ENCODE data around the gene SH2D6. TPM values are rescaled to one million over a fixed set of nuclear protein-coding genes. Genes with fewer than 3 reads are reported as not detected.

The SH2D6 gene
- total RNA-seq, 1 donor from 2014 or later = 1.3 TPM

- Mint-ChIP-seq H3K4me1 (ENCODE audit: low read depth) (no peaks in the 10 kb centered on the region), H3K9me3 (no peaks in the 10 kb centered on the region), H3K36me3 (ENCODE audit: low read depth) (no peaks in the 10 kb centered on the region), H3K4me3 (ENCODE audit: low read depth) (no peak overlapping the region), H3K27ac (no peak overlapping the region), H3K27me3 (ENCODE audit: low read depth) (peaks cover 2% of the 10 kb centered on the region)
- intact Hi-C loops (cut with micrococcal nuclease) = no loop called here
- no peak for DNase-seq (ENCODE audit: low spot score)
Observed at GRCh38 chr2:85455552-85456090, 37.1 kb downstream of the SH2D6 start.

GRCh38 chr2:85457043-85457442 lies 38.5 kb downstream of the SH2D6 start:
- H3K4me1 Mint-ChIP-seq (ENCODE audit: low read depth) = no peaks in the 10 kb centered on the region
- no peaks in the 10 kb centered on the region for H3K9me3 Mint-ChIP-seq
- intact Hi-C loops (cut with micrococcal nuclease) = no loop called here
- no peak overlapping the region for H3K27ac Mint-ChIP-seq
- no peak overlapping the region for H3K4me3 Mint-ChIP-seq (ENCODE audit: low read depth)
- no peak for DNase-seq (ENCODE audit: low spot score)
- no peaks in the 10 kb centered on the region for H3K36me3 Mint-ChIP-seq (ENCODE audit: low read depth)
- peaks cover 2% of the 10 kb centered on the region for H3K27me3 Mint-ChIP-seq (ENCODE audit: low read depth)

- no peak overlapping the region for H3K4me3 Mint-ChIP-seq (ENCODE audit: low read depth)
- H3K36me3 Mint-ChIP-seq (ENCODE audit: low read depth) = no peaks in the 10 kb centered on the region
- intact Hi-C loops (cut with micrococcal nuclease) = no loop called here
- no peak for DNase-seq (ENCODE audit: low spot score)
- H3K4me1 Mint-ChIP-seq (ENCODE audit: low read depth) = no peaks in the 10 kb centered on the region
- H3K9me3 Mint-ChIP-seq = no peaks in the 10 kb centered on the region
- no peak overlapping the region for H3K27ac Mint-ChIP-seq
- peaks cover 2% of the 10 kb centered on the region for H3K27me3 Mint-ChIP-seq (ENCODE audit: low read depth)
Observed at GRCh38 chr2:85457877-85458316, 39.4 kb downstream of the SH2D6 start.

- H3K4me1 Mint-ChIP-seq (ENCODE audit: low read depth) = no peaks in the 10 kb centered on the region
- intact Hi-C loops (cut with micrococcal nuclease) = no loop called here
Observed at GRCh38 chr2:85458601-85459563, 40.4 kb downstream of the SH2D6 start.

GRCh38 chr2:85459771-85460170 lies 41.3 kb downstream of the SH2D6 start:
- H3K36me3 Mint-ChIP-seq (ENCODE audit: low read depth) = no peaks in the 10 kb centered on the region
- DNase-seq (ENCODE audit: low spot score) = no peak
- peaks cover 2% of the 10 kb centered on the region for H3K27me3 Mint-ChIP-seq (ENCODE audit: low read depth)
- no peaks in the 10 kb centered on the region for H3K9me3 Mint-ChIP-seq
- no peak overlapping the region for H3K4me3 Mint-ChIP-seq (ENCODE audit: low read depth)
- intact Hi-C loops (cut with micrococcal nuclease) = loop anchor here (5.0 kb wide), 1 partner anchor 63 kb away; no protein-coding TSS in a partner anchor
- no peaks in the 10 kb centered on the region for H3K4me1 Mint-ChIP-seq (ENCODE audit: low read depth)
- no peak overlapping the region for H3K27ac Mint-ChIP-seq

More at GRCh38 chr2:85458601-85459563, 40.4 kb downstream of the SH2D6 start:
- H3K27ac Mint-ChIP-seq = no peak overlapping the region
- no peaks in the 10 kb centered on the region for H3K36me3 Mint-ChIP-seq (ENCODE audit: low read depth)
- H3K27me3 Mint-ChIP-seq (ENCODE audit: low read depth) = peaks cover 2% of the 10 kb centered on the region
- no peak for DNase-seq (ENCODE audit: low spot score)
- no peak overlapping the region for H3K4me3 Mint-ChIP-seq (ENCODE audit: low read depth)
- H3K9me3 Mint-ChIP-seq = no peaks in the 10 kb centered on the region

- Mint-ChIP-seq H3K9me3 (no peaks in the 10 kb centered on the region), H3K4me1 (ENCODE audit: low read depth) (no peaks in the 10 kb centered on the region), H3K27me3 (ENCODE audit: low read depth) (no peaks in the 10 kb centered on the region), H3K36me3 (ENCODE audit: low read depth) (no peaks in the 10 kb centered on the region), H3K4me3 (ENCODE audit: low read depth) (no peak overlapping the region), H3K27ac (no peak overlapping the region)
- intact Hi-C loops (cut with micrococcal nuclease) = loop anchor here (5.0 kb wide), 1 partner anchor 60 kb away; no protein-coding TSS in a partner anchor
- no peak for DNase-seq (ENCODE audit: low spot score)
Observed at GRCh38 chr2:85462322-85462721, 43.8 kb downstream of the SH2D6 start.

- no peak overlapping the region for H3K27ac Mint-ChIP-seq
- H3K4me1 Mint-ChIP-seq (ENCODE audit: low read depth) = no peaks in the 10 kb centered on the region
- no peaks in the 10 kb centered on the region for H3K27me3 Mint-ChIP-seq (ENCODE audit: low read depth)
- intact Hi-C loops (cut with micrococcal nuclease) = no loop called here
- H3K9me3 Mint-ChIP-seq = no peaks in the 10 kb centered on the region
- no peaks in the 10 kb centered on the region for H3K36me3 Mint-ChIP-seq (ENCODE audit: low read depth)
- no peak for DNase-seq (ENCODE audit: low spot score)
- H3K4me3 Mint-ChIP-seq (ENCODE audit: low read depth) = no peak overlapping the region
Observed at GRCh38 chr2:85468096-85468703, 49.7 kb downstream of the SH2D6 start.

GRCh38 chr2:85468704-85469349 lies 50.3 kb downstream of the SH2D6 start:
- DNase-seq (ENCODE audit: low spot score) = no peak
- Mint-ChIP-seq H3K27me3 (ENCODE audit: low read depth) (no peaks in the 10 kb centered on the region), H3K36me3 (ENCODE audit: low read depth) (no peaks in the 10 kb centered on the region), H3K9me3 (no peaks in the 10 kb centered on the region), H3K27ac (no peak overlapping the region), H3K4me3 (ENCODE audit: low read depth) (no peak overlapping the region), H3K4me1 (ENCODE audit: low read depth) (no peaks in the 10 kb centered on the region)
- intact Hi-C loops (cut with micrococcal nuclease) = no loop called here

GRCh38 chr2:85470850-85471800 lies 52.6 kb downstream of the SH2D6 start:
- DNase-seq (ENCODE audit: low spot score) = no peak
- Mint-ChIP-seq H3K9me3 (no peaks in the 10 kb centered on the region), H3K36me3 (ENCODE audit: low read depth) (no peaks in the 10 kb centered on the region), H3K27ac (no peak overlapping the region), H3K27me3 (ENCODE audit: low read depth) (no peaks in the 10 kb centered on the region), H3K4me3 (ENCODE audit: low read depth) (no peak overlapping the region), H3K4me1 (ENCODE audit: low read depth) (no peaks in the 10 kb centered on the region)
- intact Hi-C loops (cut with micrococcal nuclease) = no loop called here

- Mint-ChIP-seq H3K27me3 (ENCODE audit: low read depth) (no peaks in the 10 kb centered on the region), H3K4me3 (ENCODE audit: low read depth) (no peak overlapping the region), H3K36me3 (ENCODE audit: low read depth) (no peaks in the 10 kb centered on the region)
Observed at GRCh38 chr2:85472261-85472660, 53.7 kb downstream of the SH2D6 start.

GRCh38 chr2:85475799-85476490 lies 57.4 kb downstream of the SH2D6 start:
- Mint-ChIP-seq H3K9me3 (no peaks in the 10 kb centered on the region), H3K36me3 (ENCODE audit: low read depth) (no peaks in the 10 kb centered on the region), H3K27ac (no peak overlapping the region), H3K4me3 (ENCODE audit: low read depth) (no peak overlapping the region), H3K27me3 (ENCODE audit: low read depth) (peaks cover 2% of the 10 kb centered on the region), H3K4me1 (ENCODE audit: low read depth) (no peaks in the 10 kb centered on the region)
- no peak for DNase-seq (ENCODE audit: low spot score)
- intact Hi-C loops (cut with micrococcal nuclease) = no loop called here

More at GRCh38 chr2:85472261-85472660, 53.7 kb downstream of the SH2D6 start:
- no peak for DNase-seq (ENCODE audit: low spot score)
- no peak overlapping the region for H3K27ac Mint-ChIP-seq
- intact Hi-C loops (cut with micrococcal nuclease) = no loop called here
- H3K4me1 Mint-ChIP-seq (ENCODE audit: low read depth) = no peaks in the 10 kb centered on the region
- no peaks in the 10 kb centered on the region for H3K9me3 Mint-ChIP-seq

Data from activated T-helper 2 cell treated with anti-CD3 and anti-CD28 coated beads, Interferon-gamma antibody, Interleukin-2, Interleukin-4, amounts not matched to agents 10 μg/mL and 5 μg/mL and 100 μg/mL, durations not matched to agents 14 hours and 24 hours and 36 hours (primary cell).